Measurements from ENCODE around the gene ITSN1.

DNA sequence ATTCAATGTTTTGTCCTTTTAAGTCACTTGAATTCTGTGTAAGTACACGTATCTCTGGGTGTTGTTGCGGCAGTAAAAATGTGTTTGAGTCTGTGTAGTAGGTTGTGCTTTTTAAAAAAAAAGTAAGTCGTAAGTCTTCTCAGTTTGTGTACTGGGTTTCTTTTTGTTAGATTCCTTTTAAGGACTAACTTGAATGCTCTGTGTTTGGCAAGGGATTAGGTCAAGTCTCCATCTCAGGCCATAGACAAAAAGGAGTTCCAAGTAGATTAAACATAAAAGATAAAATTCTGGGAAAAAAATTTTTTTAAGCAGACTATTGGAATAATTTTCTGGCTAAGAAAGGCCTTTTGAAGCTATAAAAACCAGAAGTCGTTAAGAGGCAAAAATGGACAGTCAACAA lies 160.2 kb downstream of the ITSN1 start:
- TF ChIP-seq, protein P1, sequence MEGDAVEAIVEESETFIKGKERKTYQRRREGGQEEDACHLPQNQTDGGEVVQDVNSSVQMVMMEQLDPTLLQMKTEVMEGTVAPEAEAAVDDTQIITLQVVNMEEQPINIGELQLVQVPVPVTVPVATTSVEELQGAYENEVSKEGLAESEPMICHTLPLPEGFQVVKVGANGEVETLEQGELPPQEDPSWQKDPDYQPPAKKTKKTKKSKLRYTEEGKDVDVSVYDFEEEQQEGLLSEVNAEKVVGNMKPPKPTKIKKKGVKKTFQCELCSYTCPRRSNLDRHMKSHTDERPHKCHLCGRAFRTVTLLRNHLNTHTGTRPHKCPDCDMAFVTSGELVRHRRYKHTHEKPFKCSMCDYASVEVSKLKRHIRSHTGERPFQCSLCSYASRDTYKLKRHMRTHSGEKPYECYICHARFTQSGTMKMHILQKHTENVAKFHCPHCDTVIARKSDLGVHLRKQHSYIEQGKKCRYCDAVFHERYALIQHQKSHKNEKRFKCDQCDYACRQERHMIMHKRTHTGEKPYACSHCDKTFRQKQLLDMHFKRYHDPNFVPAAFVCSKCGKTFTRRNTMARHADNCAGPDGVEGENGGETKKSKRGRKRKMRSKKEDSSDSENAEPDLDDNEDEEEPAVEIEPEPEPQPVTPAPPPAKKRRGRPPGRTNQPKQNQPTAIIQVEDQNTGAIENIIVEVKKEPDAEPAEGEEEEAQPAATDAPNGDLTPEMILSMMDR (IDR thresholded peaks at IDR 0.05): no peak
- no peak for TF ChIP-seq POLR2A (IDR thresholded peaks at IDR 0.05)
